Muscle layer of duodenum (tissue), 2 donors: ENCODE results near the gene ARHGEF16.

Source experiments
- H3K27ac ChIP-seq: one replicate; pipeline ENCODE4 v1.7.0; 2013; ENCODE audit warnings: mild to moderate bottlenecking, low read length
- H3K27me3 ChIP-seq: one replicate; pipeline ENCODE4 v1.7.0; 2013; ENCODE audit warnings: low read depth, mild to moderate bottlenecking, control low read depth, low read length
- H3K36me3 ChIP-seq, 2 donors: one replicate each; pipeline ENCODE4 v1.7.0; 2013; ENCODE audit warnings: low read length in 2 of 2, control low read depth in 1 of 2, mild to moderate bottlenecking in 1 of 2; ENCODE audit not compliant: insufficient read depth in 2 of 2, control insufficient read depth in 1 of 2
- H3K4me1 ChIP-seq, 2 donors: one replicate each; pipeline ENCODE4 v1.7.0; 2013; ENCODE audit warnings: low read length in 2 of 2, mild to moderate bottlenecking in 2 of 2, control low read depth in 1 of 2, moderate library complexity in 1 of 2; ENCODE audit not compliant: insufficient read depth in 2 of 2, control insufficient read depth in 1 of 2
- H3K4me3 ChIP-seq, 2 donors: one replicate each; pipeline ENCODE4 v1.7.0; 2013; ENCODE audit warnings: low read length in 2 of 2, low read depth in 1 of 2, mild to moderate bottlenecking in 1 of 2
- H3K9me3 ChIP-seq, 2 donors: one replicate each; pipeline ENCODE4 v1.7.0; 2013; ENCODE audit warnings: low read length in 2 of 2, control low read depth in 1 of 2, mild to moderate bottlenecking in 1 of 2; ENCODE audit not compliant: control insufficient read depth in 1 of 2
- donor health status: healthy.

The ARHGEF16 gene

GRCh38 chr1:3441410-3441847 lies 13.0 kb upstream of the ARHGEF16 start:
- no peaks in the 10 kb centered on the region for H3K36me3 ChIP-seq
- H3K4me1 ChIP-seq = peaks cover 0 to 23% of the 10 kb centered on the region in 2 donors
- no peak overlapping the region for H3K4me3 ChIP-seq
- no peaks in the 10 kb centered on the region for H3K27me3 ChIP-seq
- H3K9me3 ChIP-seq = peaks cover 0 to 4% of the 10 kb centered on the region in 2 donors
- no peak overlapping the region for H3K27ac ChIP-seq

GRCh38 chr1:3441880-3442279 lies 12.6 kb upstream of the ARHGEF16 start:
- H3K27me3 ChIP-seq = no peaks in the 10 kb centered on the region
- no peak overlapping the region for H3K4me3 ChIP-seq
- no peaks in the 10 kb centered on the region for H3K36me3 ChIP-seq
- peaks cover 0 to 5% of the 10 kb centered on the region in 2 donors for H3K9me3 ChIP-seq
- H3K4me1 ChIP-seq = peaks cover 0 to 23% of the 10 kb centered on the region in 2 donors
- no peak overlapping the region for H3K27ac ChIP-seq

GRCh38 chr1:3442331-3442730 lies 12.1 kb upstream of the ARHGEF16 start:
- Histone ChIP-seq H3K9me3 (peaks cover 0 to 3% of the 10 kb centered on the region in 2 donors), H3K27ac (no peak overlapping the region), H3K27me3 (no peaks in the 10 kb centered on the region), H3K36me3 (no peaks in the 10 kb centered on the region), H3K4me3 (no peak overlapping the region), H3K4me1 (peaks cover 0 to 23% of the 10 kb centered on the region in 2 donors)

GRCh38 chr1:3442901-3443300 lies 11.6 kb upstream of the ARHGEF16 start:
- H3K36me3 ChIP-seq = no peaks in the 10 kb centered on the region
- no peaks in the 10 kb centered on the region for H3K27me3 ChIP-seq
- H3K9me3 ChIP-seq = peaks cover 0 to 2% of the 10 kb centered on the region in 2 donors
- peaks cover 0 to 23% of the 10 kb centered on the region in 2 donors for H3K4me1 ChIP-seq
- H3K27ac ChIP-seq = no peak overlapping the region
- H3K4me3 ChIP-seq = no peak overlapping the region

- H3K27me3 ChIP-seq = no peaks in the 10 kb centered on the region
- peaks cover 0 to 4% of the 10 kb centered on the region in 2 donors for H3K9me3 ChIP-seq
- no peaks in the 10 kb centered on the region for H3K36me3 ChIP-seq
- no peak overlapping the region for H3K4me3 ChIP-seq
- H3K27ac ChIP-seq = no peak overlapping the region
- H3K4me1 ChIP-seq = peaks cover 0 to 20% of the 10 kb centered on the region in 2 donors
Observed at GRCh38 chr1:3443807-3444206, 10.7 kb upstream of the ARHGEF16 start.

GRCh38 chr1:3444298-3444697 lies 10.2 kb upstream of the ARHGEF16 start:
- H3K9me3 ChIP-seq = peaks cover 0 to 4% of the 10 kb centered on the region in 2 donors
- no peaks in the 10 kb centered on the region for H3K36me3 ChIP-seq
- no peaks in the 10 kb centered on the region for H3K27me3 ChIP-seq
- H3K27ac ChIP-seq = no peak overlapping the region
- H3K4me3 ChIP-seq = no peak overlapping the region
- H3K4me1 ChIP-seq = peaks cover 0 to 17% of the 10 kb centered on the region in 2 donors

GRCh38 chr1:3444736-3445135 lies 9.7 kb upstream of the ARHGEF16 start:
- H3K27me3 ChIP-seq = no peaks in the 10 kb centered on the region

GRCh38 chr1:3450202-3450863 lies 4.1 kb upstream of the ARHGEF16 start:
- Histone ChIP-seq H3K27ac (no peak overlapping the region), H3K27me3 (peaks cover 15% of the 10 kb centered on the region), H3K36me3 (no peaks in the 10 kb centered on the region), H3K4me3 (no peak overlapping the region), H3K4me1 (peaks cover 0 to 16% of the 10 kb centered on the region in 2 donors), H3K9me3 (peaks cover 0 to 4% of the 10 kb centered on the region in 2 donors)

More at GRCh38 chr1:3444736-3445135, 9.7 kb upstream of the ARHGEF16 start:
- peaks cover 0 to 14% of the 10 kb centered on the region in 2 donors for H3K4me1 ChIP-seq
- no peak overlapping the region for H3K27ac ChIP-seq
- peaks cover 0 to 4% of the 10 kb centered on the region in 2 donors for H3K9me3 ChIP-seq
- no peaks in the 10 kb centered on the region for H3K36me3 ChIP-seq
- no peak overlapping the region for H3K4me3 ChIP-seq

GRCh38 chr1:3450983-3451382 lies 3.5 kb upstream of the ARHGEF16 start:
- Histone ChIP-seq H3K4me1 (peaks cover 0 to 16% of the 10 kb centered on the region in 2 donors), H3K27me3 (peaks cover 20% of the 10 kb centered on the region), H3K4me3 (no peak overlapping the region), H3K27ac (no peak overlapping the region), H3K36me3 (no peaks in the 10 kb centered on the region), H3K9me3 (peaks cover 0 to 4% of the 10 kb centered on the region in 2 donors)

- Histone ChIP-seq H3K9me3 (peaks cover 0 to 2% of the 10 kb centered on the region in 2 donors), H3K4me1 (peaks cover 0 to 19% of the 10 kb centered on the region in 2 donors), H3K27ac (no peak overlapping the region), H3K36me3 (no peaks in the 10 kb centered on the region), H3K27me3 (peaks cover 20% of the 10 kb centered on the region), H3K4me3 (no peak overlapping the region)
Observed at GRCh38 chr1:3451994-3452865, 2.2 kb upstream of the ARHGEF16 start.

- no peak overlapping the region for H3K4me3 ChIP-seq
- H3K9me3 ChIP-seq = peaks cover 0 to 2% of the 10 kb centered on the region in 2 donors
- no peak overlapping the region for H3K27ac ChIP-seq
- peaks cover 20% of the 10 kb centered on the region for H3K27me3 ChIP-seq
- H3K36me3 ChIP-seq = no peaks in the 10 kb centered on the region
- H3K4me1 ChIP-seq = peaks cover 0 to 25% of the 10 kb centered on the region in 2 donors
Observed at GRCh38 chr1:3452866-3453175, 1.6 kb upstream of the ARHGEF16 start.
